GM12874 (cell line): ENCODE data around the gene ID3.

Source experiments
- TF ChIP-seq, protein P1 (sequence below): IDR thresholded peaks from 2 replicates; pipeline ENCODE4 v1.5.1; 2011; ENCODE audit warnings: low read depth, mild to moderate bottlenecking, control low read depth, low read length, moderate library complexity; ENCODE audit not compliant: insufficient read depth

ID3 gene

GRCh38 chr1:23585321-23586022, 26.2 kb upstream of the ID3 start:
- TF ChIP-seq, protein P1, sequence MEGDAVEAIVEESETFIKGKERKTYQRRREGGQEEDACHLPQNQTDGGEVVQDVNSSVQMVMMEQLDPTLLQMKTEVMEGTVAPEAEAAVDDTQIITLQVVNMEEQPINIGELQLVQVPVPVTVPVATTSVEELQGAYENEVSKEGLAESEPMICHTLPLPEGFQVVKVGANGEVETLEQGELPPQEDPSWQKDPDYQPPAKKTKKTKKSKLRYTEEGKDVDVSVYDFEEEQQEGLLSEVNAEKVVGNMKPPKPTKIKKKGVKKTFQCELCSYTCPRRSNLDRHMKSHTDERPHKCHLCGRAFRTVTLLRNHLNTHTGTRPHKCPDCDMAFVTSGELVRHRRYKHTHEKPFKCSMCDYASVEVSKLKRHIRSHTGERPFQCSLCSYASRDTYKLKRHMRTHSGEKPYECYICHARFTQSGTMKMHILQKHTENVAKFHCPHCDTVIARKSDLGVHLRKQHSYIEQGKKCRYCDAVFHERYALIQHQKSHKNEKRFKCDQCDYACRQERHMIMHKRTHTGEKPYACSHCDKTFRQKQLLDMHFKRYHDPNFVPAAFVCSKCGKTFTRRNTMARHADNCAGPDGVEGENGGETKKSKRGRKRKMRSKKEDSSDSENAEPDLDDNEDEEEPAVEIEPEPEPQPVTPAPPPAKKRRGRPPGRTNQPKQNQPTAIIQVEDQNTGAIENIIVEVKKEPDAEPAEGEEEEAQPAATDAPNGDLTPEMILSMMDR, result no peak

- TF ChIP-seq, protein P1, result 0 out of 2 replicates have a peak, but pooled peaks have one; percentile 6
Measured at GRCh38 chr1:23582820-23583219, 23.5 kb upstream of the ID3 start.

- TF ChIP-seq, protein P1, result no peak
Measured at GRCh38 chr1:23581219-23581618, 21.9 kb upstream of the ID3 start.

- TF ChIP-seq, protein P1, result no peak
Measured at GRCh38 chr1:23578997-23579363, 19.7 kb upstream of the ID3 start.

DNA sequence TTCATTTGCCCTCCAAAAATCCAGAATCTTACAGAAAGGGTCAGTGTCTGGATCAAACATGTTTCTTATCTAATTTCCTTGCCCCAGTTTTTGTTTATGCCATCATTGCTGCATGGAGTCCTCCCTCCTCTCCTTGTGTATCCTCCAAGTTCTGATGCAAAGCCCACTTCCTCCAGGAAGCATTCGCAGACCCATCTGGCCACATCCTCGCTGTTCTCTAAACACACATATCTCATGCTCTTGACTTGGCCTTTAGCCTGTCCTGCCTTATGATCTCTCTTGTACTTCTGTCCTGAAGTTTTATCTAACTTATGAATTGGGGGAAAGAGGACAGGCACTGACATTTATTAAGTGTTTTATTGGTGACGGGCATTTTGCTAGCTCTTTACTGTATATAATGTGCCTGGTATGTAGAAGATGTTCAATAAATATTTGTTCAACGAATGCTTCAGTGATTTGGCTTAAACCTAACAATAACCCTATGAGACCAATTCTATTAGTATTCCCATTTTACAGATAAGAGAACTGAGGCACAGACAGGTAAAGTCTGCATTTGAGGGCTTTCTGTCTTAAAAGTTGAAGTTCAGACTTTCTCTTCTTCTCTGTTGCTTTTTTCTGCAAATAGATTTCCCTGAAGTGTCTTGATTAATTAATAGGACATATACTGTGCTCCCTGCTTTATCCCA, 19.2 kb upstream of the ID3 start:
- TF ChIP-seq, protein P1, result no peak

GRCh38 chr1:23577056-23578004, 18.0 kb upstream of the ID3 start:
- TF ChIP-seq, protein P1, result no peak

- TF ChIP-seq, protein P1, result no peak
Measured at GRCh38 chr1:23576338-23577055, 17.2 kb upstream of the ID3 start.
